ENCODE results near the gene SH3RF2. TPM values are rescaled to one million over a fixed set of nuclear protein-coding genes. Genes with fewer than 3 reads are reported as not detected.

SH3RF2 gene
- total and polyA plus RNA-seq, 2 of the 13 experiments (the other 11 are each of a cell fraction or from before 2014, with no cell fraction given) = 2.6 to 3.7 TPM

- no peak for TF ChIP-seq ZSCAN21 (CRISPR knock-in tag; IDR thresholded peaks at IDR 0.05; ENCODE audit: borderline replicate concordance)
- no peak for TF ChIP-seq ELF3 (CRISPR knock-in tag; IDR thresholded peaks at IDR 0.05)
- peak; percentile 83 for TF ChIP-seq HIC2 (CRISPR knock-in tag; IDR thresholded peaks at IDR 0.05; ENCODE audit: low read depth)
- TF ChIP-seq SOX13 (IDR thresholded peaks at IDR 0.05) = no peak
- TF ChIP-seq SOX13 (CRISPR knock-in tag; conservative IDR thresholded peaks at IDR 0.05 in 1 of 2, IDR thresholded peaks at IDR 0.05 in 1 of 2) = peak in 1 of 2 experiments; percentile 47; a peak in 2 of 4 replicates
- 0 out of 2 replicates have a peak, but pooled peaks have one; percentile 26 for TF ChIP-seq ZNF598 (CRISPR knock-in tag; IDR thresholded peaks at IDR 0.05; ENCODE audit: borderline replicate concordance)
- 0 out of 2 replicates have a peak, but pooled peaks have one; percentile 4 for TF ChIP-seq SMC3 (IDR thresholded peaks at IDR 0.05; ENCODE audit: low read length)
- 0 out of 2 replicates have a peak, but pooled peaks have one; percentile 31 for TF ChIP-seq HDAC1 (CRISPR knock-in tag; IDR thresholded peaks at IDR 0.05)
- peak; percentile 87 for TF ChIP-seq HNF4A (CRISPR knock-in tag; IDR thresholded peaks at IDR 0.05)
- peak; percentile 13 for TF ChIP-seq TEAD3 (CRISPR knock-in tag; optimal IDR thresholded peaks at IDR 0.05; ENCODE audit: borderline replicate concordance)
- TF ChIP-seq EP300 (IDR thresholded peaks at IDR 0.05; ENCODE audit: low read depth in 2 of 2, low read length in 2 of 2) = peak in 1 of 2 experiments; percentile 65; a peak in 1 of 4 replicates
- TF ChIP-seq EP300 (CRISPR knock-in tag; IDR thresholded peaks at IDR 0.05; ENCODE audit: borderline replicate concordance) = peak; percentile 21; the same call in 1 of the 2 replicates
- TF ChIP-seq ZNF687 (CRISPR knock-in tag; IDR thresholded peaks at IDR 0.05) = peak; percentile 34; the same call in 1 of the 2 replicates
- no peak for TF ChIP-seq SOX6 (IDR thresholded peaks at IDR 0.05)
- peak; percentile 23; the same call in 1 of the 2 replicates for TF ChIP-seq SOX6 (CRISPR knock-in tag; IDR thresholded peaks at IDR 0.05)
- TF ChIP-seq ZUFSP (CRISPR knock-in tag; IDR thresholded peaks at IDR 0.05; ENCODE audit: borderline replicate concordance) = no peak
- peak; percentile 77 for TF ChIP-seq HNRNPL (IDR thresholded peaks at IDR 0.05; ENCODE audit: low read depth, low read length)
- peak; percentile 41; the same call in 1 of the 2 replicates for TF ChIP-seq ZMYM4 (CRISPR knock-in tag; IDR thresholded peaks at IDR 0.05)
- peak; percentile 73; the same call in 1 of the 2 replicates for TF ChIP-seq ZNF710 (CRISPR knock-in tag; IDR thresholded peaks at IDR 0.05; ENCODE audit: borderline replicate concordance)
- no peak for TF ChIP-seq AGO1 (IDR thresholded peaks at IDR 0.05; ENCODE audit: low read depth, low read length, poor library complexity, severe bottlenecking)
These were observed 88.8 kb downstream of the SH3RF2 start (continued) for GRCh38 chr5:146025114-146025680.
